GM21825 (cell line): ENCODE data around the gene MARCO.

Experiments used
- ATAC-seq: cut with Tn5 transposase; IDR thresholded peaks from one replicate; pipeline ENCODE4 v1.9.1; 2021; ENCODE audit warnings: mild to moderate bottlenecking, moderate library complexity; ENCODE audit not compliant: unreplicated experiment

Gene MARCO

GRCh38 chr2:118942031-118942430 is at the start of gene MARCO:
Gene MARCO, plus strand, starts transcription at chr2:118942194. Its CDS starts 107 bp downstream, at chr2:118942301.
- no peak for ATAC-seq

DNA sequence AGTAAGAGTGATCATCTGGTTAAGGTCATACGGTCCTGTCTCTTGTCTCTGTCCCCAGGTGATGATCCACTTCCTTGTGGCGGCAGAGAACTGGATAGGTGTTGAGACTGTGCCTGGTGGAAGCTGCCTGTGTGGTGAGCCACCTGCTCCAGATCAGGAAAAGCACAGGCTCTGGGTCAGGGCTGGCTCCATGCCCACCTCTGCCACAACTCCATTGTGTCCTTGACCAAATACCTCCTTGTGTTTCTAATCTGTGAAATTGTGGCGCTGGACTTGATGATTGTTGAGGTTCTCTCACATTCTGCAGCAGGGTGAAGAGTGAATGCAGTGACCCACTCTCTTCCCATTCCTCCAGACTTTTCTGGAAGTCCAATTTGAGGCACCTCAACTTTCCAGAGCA is 48.9 kb upstream of the MARCO start:
- ATAC-seq = no peak

- ATAC-seq = no peak
Observed at GRCh38 chr2:118902266-118903028, 39.5 kb upstream of the MARCO start.

GRCh38 chr2:118903029-118903351 is 39.0 kb upstream of the MARCO start:
- ATAC-seq = no peak

DNA sequence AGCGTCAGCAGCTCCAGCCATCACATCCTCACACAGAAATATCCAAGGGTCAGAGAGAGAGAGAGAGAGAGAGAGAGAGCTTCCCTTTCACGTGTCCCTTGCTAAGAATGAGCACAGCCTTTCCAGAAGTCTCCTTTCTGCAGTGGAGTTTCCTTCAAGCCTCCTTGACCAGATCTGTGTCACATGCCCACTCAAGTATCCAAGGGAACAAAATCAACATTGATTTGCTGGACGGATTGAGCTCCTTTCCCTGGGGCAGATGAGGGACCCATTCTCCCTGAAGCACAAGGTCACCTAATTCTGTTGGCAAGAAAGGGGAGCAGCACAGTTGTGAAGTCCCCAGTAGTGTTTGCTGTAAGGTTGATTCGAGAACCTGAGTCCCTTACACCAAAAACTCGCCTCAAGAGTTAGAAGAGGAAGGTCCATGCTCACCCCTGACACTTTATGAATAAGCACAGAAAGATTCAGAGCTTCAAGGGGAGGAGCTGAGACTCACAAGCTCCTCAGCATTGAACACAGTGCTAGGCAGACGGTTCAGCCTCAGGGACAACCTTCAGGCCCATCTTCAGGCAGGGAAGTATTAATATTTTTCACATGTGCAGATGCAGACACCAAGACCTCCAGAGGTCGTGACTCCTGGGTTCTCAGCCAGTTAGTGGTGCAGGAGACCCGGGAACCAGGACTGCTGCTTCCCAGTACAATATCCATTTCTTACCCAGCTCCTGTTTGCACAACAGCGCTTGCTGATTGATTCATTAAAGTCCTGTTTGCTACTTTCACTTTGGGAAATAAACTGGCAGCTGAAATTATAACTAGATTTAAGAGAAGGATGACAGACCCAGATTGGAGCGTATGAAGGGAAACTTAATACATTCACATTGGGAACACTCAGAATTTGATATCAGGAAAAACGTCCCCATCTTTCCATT is 38.2 kb upstream of the MARCO start:
- ATAC-seq = no peak

DNA sequence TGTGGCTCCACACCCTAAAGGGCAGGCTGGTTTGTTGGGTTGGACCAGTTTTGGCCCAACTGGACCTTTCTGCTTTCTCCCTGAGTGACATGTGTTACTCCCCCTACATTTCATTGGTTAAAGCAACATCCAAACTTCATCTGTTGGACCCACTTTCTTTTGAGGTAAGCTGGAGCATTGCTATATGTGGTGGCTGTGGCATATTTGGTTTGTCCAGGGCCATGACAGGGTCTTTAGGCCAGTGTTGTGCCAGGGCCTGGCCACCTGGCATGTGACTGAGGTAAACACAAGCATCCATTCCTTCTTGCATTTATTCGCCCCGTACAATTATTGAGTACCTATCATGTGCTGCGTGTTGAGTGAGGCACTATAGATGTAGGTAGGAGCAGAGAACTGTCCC is 36.8 kb upstream of the MARCO start:
- ATAC-seq = no peak

DNA sequence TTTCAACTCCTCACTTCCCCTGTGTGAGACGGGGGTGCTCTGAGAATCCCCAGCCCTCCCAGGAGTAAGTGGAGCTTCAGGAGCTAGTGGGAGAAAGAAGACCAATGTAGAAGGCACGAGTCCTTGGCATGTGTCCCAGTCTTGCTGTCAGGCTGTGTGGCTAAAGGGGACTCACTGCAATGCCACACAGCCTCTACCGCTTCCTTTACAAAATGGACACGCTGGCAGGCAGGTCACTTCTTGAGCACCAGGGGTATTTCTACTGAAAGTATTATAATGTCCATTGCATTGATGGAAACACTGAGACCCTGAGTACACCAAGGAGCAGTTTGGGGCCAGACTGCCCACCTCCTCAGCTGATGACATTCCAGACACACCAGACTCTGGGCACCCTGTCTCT is 35.8 kb upstream of the MARCO start:
- no peak for ATAC-seq

GRCh38 chr2:118907759-118908158 is 34.2 kb upstream of the MARCO start:
- no peak for ATAC-seq

DNA sequence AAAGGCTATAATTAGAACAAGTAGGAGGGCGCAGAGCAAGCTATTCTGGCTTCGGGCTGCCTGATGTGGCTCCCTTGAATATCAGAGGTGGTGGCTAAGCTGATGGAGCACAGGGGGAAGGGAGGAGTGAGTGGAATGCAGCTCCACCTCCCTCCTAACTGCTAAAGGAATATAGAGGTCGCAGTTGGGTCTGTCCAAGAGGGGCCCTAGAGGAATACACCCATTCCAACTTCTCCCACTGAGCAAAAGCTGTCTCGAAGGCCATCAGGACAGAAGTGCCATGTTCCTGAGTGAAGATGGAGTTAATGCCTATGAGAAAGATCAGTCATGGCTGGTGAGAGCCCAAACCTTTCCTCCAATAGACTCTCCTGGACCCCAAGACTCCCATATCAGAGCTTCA is 32.8 kb upstream of the MARCO start:
- no peak for ATAC-seq

DNA sequence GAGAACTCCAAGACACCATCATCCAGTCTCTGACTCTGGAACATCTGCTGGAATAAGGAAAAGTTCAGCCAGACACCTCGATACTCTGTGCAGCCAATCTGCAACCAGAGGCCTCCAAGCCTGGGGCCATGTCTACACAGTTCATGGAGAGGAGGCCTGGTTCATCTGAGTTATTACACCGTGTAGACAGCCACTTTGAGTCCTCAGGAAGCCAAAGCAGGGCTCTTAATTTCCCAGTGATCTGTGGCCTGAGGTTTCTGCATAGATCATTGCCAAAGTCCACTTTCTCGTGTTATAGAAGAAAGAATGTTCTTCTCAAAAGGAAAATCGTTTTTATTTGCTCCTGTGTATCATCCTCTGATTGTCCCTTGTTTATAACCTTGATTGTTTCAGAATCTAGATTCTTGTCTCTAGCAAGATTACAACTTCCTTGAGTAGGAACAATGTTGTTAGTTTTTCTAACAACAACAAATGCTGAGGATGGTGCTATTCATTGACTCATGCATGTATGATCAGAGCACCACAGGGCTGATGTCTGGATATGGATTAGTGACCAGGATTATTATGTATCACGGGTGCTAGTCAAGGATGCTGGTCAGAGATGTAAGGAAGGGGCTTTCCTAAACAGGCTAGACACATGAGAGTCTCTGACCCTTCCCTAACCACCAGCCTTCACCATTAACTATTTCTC is 30.7 kb upstream of the MARCO start:
- ATAC-seq = no peak

DNA sequence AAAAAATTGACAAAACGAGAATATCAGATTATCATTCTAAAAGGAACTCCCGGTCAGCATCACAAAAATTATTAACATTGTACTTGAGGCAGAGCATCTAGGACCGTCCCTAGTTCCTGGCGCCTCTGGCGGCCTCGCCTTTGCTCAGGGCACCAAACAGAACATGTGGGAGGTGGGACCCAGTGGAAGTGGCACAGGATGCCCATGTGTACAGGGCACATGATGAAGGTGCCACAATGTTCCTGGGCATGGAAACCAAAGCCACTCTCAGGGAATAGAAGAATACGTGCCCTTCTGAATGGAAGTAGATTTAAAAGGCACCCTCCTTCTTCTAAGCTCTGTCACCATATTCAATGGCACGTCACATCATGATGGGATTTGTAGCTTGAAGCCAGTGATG is 30.1 kb upstream of the MARCO start:
- no peak for ATAC-seq

DNA sequence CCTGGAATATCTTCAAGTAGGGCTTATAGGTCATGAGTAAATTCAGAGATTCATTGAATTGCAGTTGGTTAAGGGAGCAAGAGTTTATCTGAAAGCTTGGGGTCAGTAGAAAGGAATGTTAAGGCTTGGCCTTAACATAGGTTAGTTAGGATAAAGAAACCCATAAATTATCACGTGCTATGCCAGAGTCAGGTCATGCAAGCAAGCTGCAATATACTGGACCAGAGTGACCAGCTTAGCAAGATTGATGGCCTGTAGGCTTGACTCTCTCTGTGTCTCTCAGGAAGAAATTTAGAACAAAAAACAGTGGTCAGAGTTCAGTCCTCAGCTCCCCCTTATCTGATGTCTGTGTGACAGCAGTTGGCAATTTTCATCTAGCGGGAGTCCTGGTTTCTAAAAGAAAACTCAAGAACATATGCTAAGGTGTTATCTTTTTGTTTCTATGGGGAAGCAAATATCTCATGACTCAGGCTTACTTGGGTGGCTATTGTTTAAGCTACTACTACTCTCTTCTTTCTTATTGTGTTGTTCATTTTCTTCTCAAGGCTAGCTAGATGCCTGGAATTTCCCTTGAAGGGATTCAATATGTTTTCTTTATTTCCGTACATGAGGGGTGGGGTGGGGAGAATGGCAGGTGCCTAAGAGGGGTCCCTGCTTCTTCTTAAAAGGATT is 28.7 kb upstream of the MARCO start:
- no peak for ATAC-seq

DNA sequence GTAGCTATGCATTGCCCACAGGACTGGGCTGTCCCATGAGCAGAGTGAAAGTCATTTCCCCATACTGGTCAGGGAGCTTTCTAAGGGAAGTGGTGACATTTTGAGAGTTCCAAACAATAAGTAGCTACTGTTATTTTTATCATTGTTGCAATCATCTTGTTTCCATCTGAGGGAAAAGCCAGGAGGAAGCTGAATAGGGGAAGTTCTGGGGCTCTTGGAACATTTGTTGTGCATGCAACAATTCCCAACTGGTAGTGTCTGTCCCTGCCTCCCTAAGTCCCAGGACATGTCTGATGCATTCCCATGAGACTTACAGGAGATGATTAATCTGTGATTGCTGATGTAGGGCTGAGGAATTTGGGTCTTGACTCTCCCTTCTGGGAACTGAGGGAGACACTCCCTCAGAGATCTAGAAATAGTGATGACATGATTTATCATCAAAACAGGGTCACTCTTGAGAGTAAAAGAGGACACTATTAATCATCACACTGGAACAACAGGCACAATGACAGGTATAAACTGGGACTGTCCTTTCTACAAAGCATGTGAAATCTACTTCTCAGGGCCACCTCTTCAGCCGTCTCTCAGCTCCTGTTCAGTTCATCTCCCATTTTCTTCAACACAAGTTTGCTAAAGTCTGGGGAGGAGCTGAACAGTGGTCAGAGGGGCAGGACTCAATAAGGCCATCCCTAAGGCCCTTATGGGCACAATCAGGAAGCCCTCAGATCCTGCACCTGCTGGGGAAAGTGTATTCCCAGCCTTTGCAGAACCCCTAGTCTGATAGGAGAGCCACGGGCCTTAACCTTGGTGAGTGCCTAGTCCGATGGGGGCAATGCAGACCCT is 28.0 kb upstream of the MARCO start:
- ATAC-seq = no peak

DNA sequence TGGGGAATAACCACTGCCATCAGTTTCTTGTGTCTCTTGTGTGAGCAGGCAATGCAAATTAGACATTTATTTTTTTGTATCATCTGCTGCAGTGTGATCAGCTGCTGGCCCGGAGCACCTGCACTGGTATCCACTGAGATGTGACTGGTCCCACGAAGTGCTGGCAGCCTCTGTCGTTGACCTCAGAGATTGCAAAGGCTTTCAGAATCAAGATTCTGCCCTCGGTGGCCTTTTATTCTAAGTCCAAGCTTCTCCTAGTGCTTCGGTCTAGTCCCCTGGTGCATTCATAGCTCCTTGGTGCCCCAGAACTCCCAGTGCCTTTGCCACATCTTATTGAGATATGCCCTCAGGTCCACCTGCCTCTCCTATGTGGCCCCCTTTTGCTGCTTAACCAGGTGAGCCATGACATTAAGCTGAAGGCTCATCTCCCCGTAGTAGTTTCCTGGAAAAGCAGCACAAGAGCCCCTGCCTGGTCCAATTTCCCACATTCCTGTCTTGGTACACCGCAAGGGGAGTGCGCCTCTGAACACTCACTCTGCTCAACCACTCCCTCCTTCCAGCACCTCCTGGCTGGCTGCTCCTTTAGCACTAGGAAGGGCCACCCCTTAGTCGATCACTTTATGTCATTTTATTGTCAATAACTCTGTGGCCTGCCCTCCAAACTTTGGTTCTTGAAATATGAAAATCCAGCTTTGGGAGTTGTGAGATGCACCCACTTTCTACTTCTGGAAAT is 27.1 kb upstream of the MARCO start:
- no peak for ATAC-seq

GRCh38 chr2:118918017-118918416 is 24.0 kb upstream of the MARCO start:
- no peak for ATAC-seq

DNA sequence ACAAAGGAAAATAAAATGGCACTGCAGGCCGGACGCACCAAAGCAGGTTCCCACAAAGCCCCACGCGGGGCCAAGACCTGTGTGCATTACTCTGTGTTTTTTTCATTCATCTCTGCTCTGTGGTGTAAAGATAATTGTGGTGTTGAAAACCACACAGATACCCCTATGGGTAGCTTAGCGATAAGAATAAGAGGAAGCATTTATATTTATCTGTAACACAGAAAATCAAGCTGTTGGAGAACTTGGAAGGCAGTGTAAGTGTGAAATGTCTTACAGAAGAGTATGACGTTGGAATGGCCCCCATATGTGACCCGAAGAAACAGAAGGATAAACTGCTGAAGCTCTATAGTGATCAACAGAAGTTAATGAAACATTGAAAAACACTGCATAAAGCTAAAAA is 20.3 kb upstream of the MARCO start:
- no peak for ATAC-seq

- no peak for ATAC-seq
Observed at GRCh38 chr2:118922254-118922653, 19.7 kb upstream of the MARCO start.

DNA sequence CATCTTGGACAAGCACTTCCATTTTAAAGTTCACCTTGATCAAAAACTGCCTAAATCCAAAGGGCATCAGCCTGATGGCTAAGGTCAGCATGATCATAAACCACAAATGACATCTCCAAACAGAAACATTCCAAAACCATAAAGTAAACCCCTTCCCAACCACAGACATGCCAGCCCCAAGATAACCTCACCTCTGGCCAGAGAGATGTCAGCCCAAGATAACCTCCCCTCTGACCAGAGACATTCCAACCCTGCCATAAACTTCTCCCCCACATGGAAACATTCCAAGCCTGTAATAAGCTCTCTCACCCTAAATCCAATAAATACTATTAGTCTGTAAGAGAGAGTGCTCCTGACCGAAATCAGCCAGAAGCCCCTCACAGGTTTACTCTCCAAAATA is 18.6 kb upstream of the MARCO start:
- no peak for ATAC-seq

- ATAC-seq = no peak
Observed at GRCh38 chr2:118925476-118925875, 16.5 kb upstream of the MARCO start.

DNA sequence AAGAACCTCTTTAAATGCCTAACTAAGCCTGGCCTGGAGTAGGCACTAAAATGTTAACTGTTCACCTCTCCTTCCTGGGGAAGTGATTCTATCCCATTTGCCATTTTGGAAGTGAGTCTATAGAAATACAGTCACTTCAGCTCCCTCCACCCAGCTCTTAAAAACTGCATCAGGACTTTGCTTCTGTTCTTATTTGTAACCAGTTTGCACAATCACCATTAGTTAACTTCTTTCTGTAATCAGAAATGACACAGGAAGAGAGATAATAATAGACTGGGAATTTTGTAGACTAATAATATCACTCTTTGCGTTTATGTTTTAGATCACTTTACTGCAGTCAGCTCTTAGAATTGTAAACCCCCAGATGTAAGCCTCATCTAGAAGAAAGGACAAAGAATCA is 16.0 kb upstream of the MARCO start:
- no peak for ATAC-seq
